ENCODE results near the gene LGALS9B.
"Not testable (repeated sequence)": the region's sequence is repeated elsewhere in the genome, so short reads cannot be mapped to it uniquely, and the experiment has no call there.

LGALS9B gene

GRCh38 chr17:20494147-20494546, 26.8 kb upstream of the LGALS9B start:
- H3K4me1 ChIP-seq (ENCODE audit: insufficient read depth, low read length); H3K27me3 ChIP-seq (ENCODE audit: control insufficient read depth in 1 of 2, insufficient read depth in 2 of 2, low read length in 2 of 2); H3K9ac ChIP-seq (ENCODE audit: low read length); H3K27ac ChIP-seq (ENCODE audit: low read depth, low read length); H3K9me3 ChIP-seq (ENCODE audit: low read length); H3K4me3 ChIP-seq (ENCODE audit: low read depth in 1 of 2, low read length in 2 of 2); H3K36me3 ChIP-seq (ENCODE audit: insufficient read depth, low read length): not testable (repeated sequence)

- H3K4me3 ChIP-seq (ENCODE audit: low read depth in 1 of 2, low read length in 2 of 2); H3K9me3 ChIP-seq (ENCODE audit: low read length); H3K4me1 ChIP-seq (ENCODE audit: insufficient read depth, low read length); H3K9ac ChIP-seq (ENCODE audit: low read length); H3K27me3 ChIP-seq (ENCODE audit: control insufficient read depth in 1 of 2, insufficient read depth in 2 of 2, low read length in 2 of 2); H3K27ac ChIP-seq (ENCODE audit: low read depth, low read length); H3K36me3 ChIP-seq (ENCODE audit: insufficient read depth, low read length): not testable (repeated sequence)
These were observed 25.6 kb upstream of the LGALS9B start for GRCh38 chr17:20492971-20493370.

GRCh38 chr17:20492099-20492498, 24.8 kb upstream of the LGALS9B start:
- H3K4me3 ChIP-seq (ENCODE audit: low read depth in 1 of 2, low read length in 2 of 2); H3K27ac ChIP-seq (ENCODE audit: low read depth, low read length); H3K4me1 ChIP-seq (ENCODE audit: insufficient read depth, low read length); H3K36me3 ChIP-seq (ENCODE audit: insufficient read depth, low read length); H3K27me3 ChIP-seq (ENCODE audit: control insufficient read depth in 1 of 2, insufficient read depth in 2 of 2, low read length in 2 of 2); H3K9me3 ChIP-seq (ENCODE audit: low read length); H3K9ac ChIP-seq (ENCODE audit: low read length): not testable (repeated sequence)

- not testable (repeated sequence) for H3K4me3 ChIP-seq (ENCODE audit: low read depth in 1 of 2, low read length in 2 of 2); H3K4me1 ChIP-seq (ENCODE audit: insufficient read depth, low read length); H3K27ac ChIP-seq (ENCODE audit: low read depth, low read length); H3K9me3 ChIP-seq (ENCODE audit: low read length); H3K27me3 ChIP-seq (ENCODE audit: control insufficient read depth in 1 of 2, insufficient read depth in 2 of 2, low read length in 2 of 2); H3K9ac ChIP-seq (ENCODE audit: low read length); H3K36me3 ChIP-seq (ENCODE audit: insufficient read depth, low read length)
These were observed 17.6 kb upstream of the LGALS9B start for GRCh38 chr17:20484930-20485329.

- not testable (repeated sequence) for H3K27ac ChIP-seq (ENCODE audit: low read depth, low read length); H3K9ac ChIP-seq (ENCODE audit: low read length); H3K4me3 ChIP-seq (ENCODE audit: low read depth in 1 of 2, low read length in 2 of 2); H3K4me1 ChIP-seq (ENCODE audit: insufficient read depth, low read length); H3K27me3 ChIP-seq (ENCODE audit: control insufficient read depth in 1 of 2, insufficient read depth in 2 of 2, low read length in 2 of 2); H3K9me3 ChIP-seq (ENCODE audit: low read length); H3K36me3 ChIP-seq (ENCODE audit: insufficient read depth, low read length)
These were observed 12.7 kb upstream of the LGALS9B start for GRCh38 chr17:20479889-20480591.

GRCh38 chr17:20477398-20478071, 10.2 kb upstream of the LGALS9B start:
- H3K36me3 ChIP-seq (ENCODE audit: insufficient read depth, low read length); H3K27ac ChIP-seq (ENCODE audit: low read depth, low read length); H3K9me3 ChIP-seq (ENCODE audit: low read length); H3K4me1 ChIP-seq (ENCODE audit: insufficient read depth, low read length); H3K27me3 ChIP-seq (ENCODE audit: control insufficient read depth in 1 of 2, insufficient read depth in 2 of 2, low read length in 2 of 2); H3K9ac ChIP-seq (ENCODE audit: low read length); H3K4me3 ChIP-seq (ENCODE audit: low read depth in 1 of 2, low read length in 2 of 2): not testable (repeated sequence)

- H3K27me3 ChIP-seq (ENCODE audit: control insufficient read depth in 1 of 2, insufficient read depth in 2 of 2, low read length in 2 of 2); H3K9ac ChIP-seq (ENCODE audit: low read length); H3K4me1 ChIP-seq (ENCODE audit: insufficient read depth, low read length); H3K36me3 ChIP-seq (ENCODE audit: insufficient read depth, low read length); H3K4me3 ChIP-seq (ENCODE audit: low read depth in 1 of 2, low read length in 2 of 2); H3K27ac ChIP-seq (ENCODE audit: low read depth, low read length); H3K9me3 ChIP-seq (ENCODE audit: low read length): not testable (repeated sequence)
These were observed 7.9 kb upstream of the LGALS9B start for GRCh38 chr17:20475137-20475831.

- not testable (repeated sequence) for H3K27ac ChIP-seq (ENCODE audit: low read depth, low read length); H3K27me3 ChIP-seq (ENCODE audit: control insufficient read depth in 1 of 2, insufficient read depth in 2 of 2, low read length in 2 of 2); H3K9ac ChIP-seq (ENCODE audit: low read length); H3K9me3 ChIP-seq (ENCODE audit: low read length); H3K36me3 ChIP-seq (ENCODE audit: insufficient read depth, low read length); H3K4me3 ChIP-seq (ENCODE audit: low read depth in 1 of 2, low read length in 2 of 2); H3K4me1 ChIP-seq (ENCODE audit: insufficient read depth, low read length)
These were observed 6.7 kb upstream of the LGALS9B start for GRCh38 chr17:20474081-20474480.

- H3K36me3 ChIP-seq (ENCODE audit: insufficient read depth, low read length) = not testable (repeated sequence)
These were observed 2.6 kb upstream of the LGALS9B start for GRCh38 chr17:20469946-20470345.

GRCh38 chr17:20469107-20469506, 1.8 kb upstream of the LGALS9B start:
- not testable (repeated sequence) for H3K9ac ChIP-seq (ENCODE audit: low read length); H3K36me3 ChIP-seq (ENCODE audit: insufficient read depth, low read length); H3K4me1 ChIP-seq (ENCODE audit: insufficient read depth, low read length); H3K27me3 ChIP-seq (ENCODE audit: control insufficient read depth in 1 of 2, insufficient read depth in 2 of 2, low read length in 2 of 2); H3K9me3 ChIP-seq (ENCODE audit: low read length); H3K4me3 ChIP-seq (ENCODE audit: low read depth in 1 of 2, low read length in 2 of 2); H3K27ac ChIP-seq (ENCODE audit: low read depth, low read length)

More at GRCh38 chr17:20469946-20470345, 2.6 kb upstream of the LGALS9B start:
- H3K4me3 ChIP-seq (ENCODE audit: low read depth in 1 of 2, low read length in 2 of 2); H3K9me3 ChIP-seq (ENCODE audit: low read length); H3K27ac ChIP-seq (ENCODE audit: low read depth, low read length); H3K27me3 ChIP-seq (ENCODE audit: control insufficient read depth in 1 of 2, insufficient read depth in 2 of 2, low read length in 2 of 2); H3K9ac ChIP-seq (ENCODE audit: low read length); H3K4me1 ChIP-seq (ENCODE audit: insufficient read depth, low read length): not testable (repeated sequence)

- H3K9me3 ChIP-seq (ENCODE audit: low read length); H3K4me1 ChIP-seq (ENCODE audit: insufficient read depth, low read length); H3K4me3 ChIP-seq (ENCODE audit: low read depth in 1 of 2, low read length in 2 of 2); H3K9ac ChIP-seq (ENCODE audit: low read length); H3K27ac ChIP-seq (ENCODE audit: low read depth, low read length); H3K36me3 ChIP-seq (ENCODE audit: insufficient read depth, low read length); H3K27me3 ChIP-seq (ENCODE audit: control insufficient read depth in 1 of 2, insufficient read depth in 2 of 2, low read length in 2 of 2): not testable (repeated sequence)
These were observed 340 bp downstream of the LGALS9B start for GRCh38 chr17:20466999-20467398.

GRCh38 chr17:20466553-20466952, 786 bp downstream of the LGALS9B start:
- not testable (repeated sequence) for H3K4me1 ChIP-seq (ENCODE audit: insufficient read depth, low read length); H3K27me3 ChIP-seq (ENCODE audit: control insufficient read depth in 1 of 2, insufficient read depth in 2 of 2, low read length in 2 of 2); H3K4me3 ChIP-seq (ENCODE audit: low read depth in 1 of 2, low read length in 2 of 2); H3K9ac ChIP-seq (ENCODE audit: low read length); H3K36me3 ChIP-seq (ENCODE audit: insufficient read depth, low read length); H3K9me3 ChIP-seq (ENCODE audit: low read length); H3K27ac ChIP-seq (ENCODE audit: low read depth, low read length)
